Hepatocyte (in vitro differentiated cells): ENCODE results near the gene GCDH.

ENCODE experiments used
- EZH2 ChIP-seq: fragments of 200-600 bp; sonication (generic); IDR thresholded peaks from 2 replicates; pipeline ENCODE4 v1.6.1; 2016; ENCODE audit warnings: antibody characterized with exemption, mild to moderate bottlenecking, borderline replicate concordance
- TF ChIP-seq, protein P1 (sequence below): fragments of 200-600 bp; sonication (generic); IDR thresholded peaks from 2 replicates; pipeline ENCODE4 v1.5.1; 2016; ENCODE audit warnings: antibody characterized with exemption, mild to moderate bottlenecking; ENCODE audit not compliant: poor library complexity

DNA sequence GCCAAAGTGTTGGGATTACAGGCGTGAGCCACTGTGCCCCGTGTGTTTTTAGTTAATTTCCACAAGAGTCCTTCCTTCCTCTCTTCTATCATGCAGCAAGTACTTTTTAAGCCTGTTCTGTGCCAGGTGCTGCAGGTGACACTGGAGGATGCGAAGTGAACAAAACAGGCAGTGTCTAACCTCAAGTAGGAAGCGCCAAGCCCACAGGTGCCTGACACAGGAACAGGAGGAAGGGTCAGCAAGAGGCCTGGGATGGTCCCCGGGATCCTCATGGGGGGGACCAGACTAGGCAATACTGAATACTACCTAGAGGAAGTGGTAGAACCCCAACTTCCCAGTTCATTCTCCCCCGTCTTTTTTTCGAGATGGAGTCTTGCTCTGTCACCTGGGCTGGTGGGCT is 45.6 kb downstream of the GCDH start:
- TF ChIP-seq, protein P1, sequence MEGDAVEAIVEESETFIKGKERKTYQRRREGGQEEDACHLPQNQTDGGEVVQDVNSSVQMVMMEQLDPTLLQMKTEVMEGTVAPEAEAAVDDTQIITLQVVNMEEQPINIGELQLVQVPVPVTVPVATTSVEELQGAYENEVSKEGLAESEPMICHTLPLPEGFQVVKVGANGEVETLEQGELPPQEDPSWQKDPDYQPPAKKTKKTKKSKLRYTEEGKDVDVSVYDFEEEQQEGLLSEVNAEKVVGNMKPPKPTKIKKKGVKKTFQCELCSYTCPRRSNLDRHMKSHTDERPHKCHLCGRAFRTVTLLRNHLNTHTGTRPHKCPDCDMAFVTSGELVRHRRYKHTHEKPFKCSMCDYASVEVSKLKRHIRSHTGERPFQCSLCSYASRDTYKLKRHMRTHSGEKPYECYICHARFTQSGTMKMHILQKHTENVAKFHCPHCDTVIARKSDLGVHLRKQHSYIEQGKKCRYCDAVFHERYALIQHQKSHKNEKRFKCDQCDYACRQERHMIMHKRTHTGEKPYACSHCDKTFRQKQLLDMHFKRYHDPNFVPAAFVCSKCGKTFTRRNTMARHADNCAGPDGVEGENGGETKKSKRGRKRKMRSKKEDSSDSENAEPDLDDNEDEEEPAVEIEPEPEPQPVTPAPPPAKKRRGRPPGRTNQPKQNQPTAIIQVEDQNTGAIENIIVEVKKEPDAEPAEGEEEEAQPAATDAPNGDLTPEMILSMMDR = no peak
- TF ChIP-seq EZH2 = no peak
